HepG2 (cell line): ENCODE measurements around the gene FKBP5. TPM values are rescaled to one million over a fixed set of nuclear protein-coding genes. Genes with fewer than 3 reads are reported as not detected.

Source experiments
- ATF7 ChIP-seq, 2 experiments: fragments of 450-650 bp in 1 of 2; sonication (generic) in 1 of 2; formaldehyde crosslinking in 1 of 2; IDR thresholded peaks; 2 replicates each; pipeline versions ENCODE4 v1.4.0 to v1.6.1; 2016 to 2020; ENCODE audit warnings: antibody characterized with exemption in 1 of 2, mild to moderate bottlenecking in 1 of 2, missing genetic modification reagents in 1 of 2
- DRAP1 ChIP-seq: IDR thresholded peaks from 2 replicates; pipeline ENCODE4 v1.6.1; 2016; ENCODE audit warnings: missing genetic modification reagents, missing compliant biosample characterization
- FLYWCH1 ChIP-seq: sonication (generic); formaldehyde crosslinking; IDR thresholded peaks from 2 replicates; pipeline ENCODE4 v1.8.1; 2023; ENCODE audit warnings: mild to moderate bottlenecking, missing genetic modification reagents
- HDAC6 ChIP-seq: fragments of 200-600 bp; sonication (generic); IDR thresholded peaks from 2 replicates; pipeline ENCODE4 v1.7.0; 2017; ENCODE audit warnings: mild to moderate bottlenecking, antibody characterized with exemption, low read length, low read depth
- HOXA7 ChIP-seq: sonication (generic); formaldehyde crosslinking; IDR thresholded peaks from 2 replicates; pipeline ENCODE4 v1.8.1; 2022; ENCODE audit warnings: mild to moderate bottlenecking, missing genetic modification reagents, moderate library complexity
- MATR3 ChIP-seq: sonication (generic); formaldehyde crosslinking; IDR thresholded peaks from 2 replicates; pipeline ENCODE4 v1.4.0; 2020; ENCODE audit warnings: missing genetic modification reagents
- MXD4 ChIP-seq: IDR thresholded peaks from 2 replicates; pipeline ENCODE4 v1.6.1; 2016; ENCODE audit warnings: mild to moderate bottlenecking, missing biosample characterization, missing genetic modification reagents
- NONO ChIP-seq, 2 experiments: fragments of 450-650 bp in 1 of 2; sonication (generic) in 1 of 2; formaldehyde crosslinking in 1 of 2; IDR thresholded peaks in 1 of 2; conservative IDR thresholded peaks in 1 of 2; 2 replicates each; pipeline versions ENCODE4 v1.6.1 to v1.8.0; 2017 to 2022; ENCODE audit warnings: mild to moderate bottlenecking in 1 of 2, missing genetic modification reagents in 1 of 2, moderate library complexity in 1 of 2
- NR2F6 ChIP-seq, 2 experiments: IDR thresholded peaks; 2 replicates each; pipeline ENCODE4 v1.6.1; 2016; ENCODE audit warnings: antibody characterized with exemption in 1 of 2, mild to moderate bottlenecking in 1 of 2
- SIX4 ChIP-seq: sonication (generic); formaldehyde crosslinking; IDR thresholded peaks from 2 replicates; pipeline ENCODE4 v1.4.0; 2020; ENCODE audit warnings: missing genetic modification reagents
- TFAP4 ChIP-seq: sonication (generic); IDR thresholded peaks from 2 replicates; pipeline ENCODE4 v1.6.1; 2016; ENCODE audit warnings: low read depth, borderline replicate concordance
- U2AF1 ChIP-seq: fragments of 200-400 bp; formaldehyde crosslinking; optimal IDR thresholded peaks from 2 replicates; pipeline ENCODE3; 2017; ENCODE audit warnings: mild to moderate bottlenecking, low read depth, low read length
- WIZ ChIP-seq: sonication (generic); formaldehyde crosslinking; IDR thresholded peaks from 2 replicates; pipeline ENCODE4 v1.5.1; 2020; ENCODE audit warnings: mild to moderate bottlenecking, missing genetic modification reagents
- ZNF136 ChIP-seq: sonication (generic); formaldehyde crosslinking; IDR thresholded peaks from 2 replicates; pipeline ENCODE4 v1.8.1; 2022; ENCODE audit warnings: low read depth, mild to moderate bottlenecking, moderate library complexity, missing genetic modification reagents
- ZNF335 ChIP-seq: sonication (generic); formaldehyde crosslinking; IDR thresholded peaks from 2 replicates; pipeline ENCODE4 v1.4.0; 2020; ENCODE audit warnings: missing genetic modification reagents
- ZNF775 ChIP-seq: sonication (generic); formaldehyde crosslinking; IDR thresholded peaks from 2 replicates; pipeline ENCODE4 v1.4.0; 2020; ENCODE audit warnings: missing genetic modification reagents, mild to moderate bottlenecking, moderate library complexity, borderline replicate concordance
- ZNF777 ChIP-seq: sonication (generic); formaldehyde crosslinking; IDR thresholded peaks from 2 replicates; pipeline ENCODE4 v1.4.0; 2020; ENCODE audit warnings: missing genetic modification reagents
- polyA plus RNA-seq, 8 experiments: library from polyadenylated mRNA; depleted of rRNA in 3 of 8; stranded (reverse) in 7 of 8; unstranded in 1 of 8; fragments of >200 nt; fragmentation: Illumina TruSeq in 4 of 8; extraction: Trizol in 4 of 8; gene quantifications; 2 replicates each; pipeline versions ENCODE4 v1.2.1 to v1.2.3, GENCODE V29; 2011 to 2016; ENCODE audit warnings: low read depth in 4 of 8, missing spikeins in 1 of 8, mixed read lengths in 1 of 8; ENCODE audit not compliant: insufficient read depth in 1 of 8
- total RNA-seq, 5 experiments: library from RNA; depleted of rRNA; stranded (reverse); fragments of >200 nt; fragmentation: Illumina TruSeq; extraction: Trizol; gene quantifications; 2 replicates each; pipeline ENCODE4 v1.2.3, GENCODE V29; 2016; ENCODE audit warnings: low read depth in 1 of 5
- TF ChIP-seq, protein P1 (sequence below), 2 experiments: fragments of 450-650 bp in 1 of 2; sonication (generic) in 1 of 2; formaldehyde crosslinking; IDR thresholded peaks; 2 replicates each; pipeline versions ENCODE4 v1.5.0 to v1.8.0; 2020 to 2022; ENCODE audit warnings: mild to moderate bottlenecking in 1 of 2, missing genetic modification reagents in 1 of 2
- TF ChIP-seq, protein P2 (sequence below): sonication (generic); formaldehyde crosslinking; IDR thresholded peaks from 2 replicates; pipeline ENCODE4 v1.5.0; 2020; ENCODE audit warnings: mild to moderate bottlenecking, missing genetic modification reagents, borderline replicate concordance
- TF ChIP-seq, protein P3 (sequence below): fragments of 450-650 bp; IDR thresholded peaks from 2 replicates; pipeline ENCODE4 v1.6.1; 2016

Gene FKBP5
- total and polyA plus RNA-seq, 2 of the 13 experiments (the other 11 are each of a cell fraction or from before 2014, with no cell fraction given): 8.0 to 17.4 TPM

DNA sequence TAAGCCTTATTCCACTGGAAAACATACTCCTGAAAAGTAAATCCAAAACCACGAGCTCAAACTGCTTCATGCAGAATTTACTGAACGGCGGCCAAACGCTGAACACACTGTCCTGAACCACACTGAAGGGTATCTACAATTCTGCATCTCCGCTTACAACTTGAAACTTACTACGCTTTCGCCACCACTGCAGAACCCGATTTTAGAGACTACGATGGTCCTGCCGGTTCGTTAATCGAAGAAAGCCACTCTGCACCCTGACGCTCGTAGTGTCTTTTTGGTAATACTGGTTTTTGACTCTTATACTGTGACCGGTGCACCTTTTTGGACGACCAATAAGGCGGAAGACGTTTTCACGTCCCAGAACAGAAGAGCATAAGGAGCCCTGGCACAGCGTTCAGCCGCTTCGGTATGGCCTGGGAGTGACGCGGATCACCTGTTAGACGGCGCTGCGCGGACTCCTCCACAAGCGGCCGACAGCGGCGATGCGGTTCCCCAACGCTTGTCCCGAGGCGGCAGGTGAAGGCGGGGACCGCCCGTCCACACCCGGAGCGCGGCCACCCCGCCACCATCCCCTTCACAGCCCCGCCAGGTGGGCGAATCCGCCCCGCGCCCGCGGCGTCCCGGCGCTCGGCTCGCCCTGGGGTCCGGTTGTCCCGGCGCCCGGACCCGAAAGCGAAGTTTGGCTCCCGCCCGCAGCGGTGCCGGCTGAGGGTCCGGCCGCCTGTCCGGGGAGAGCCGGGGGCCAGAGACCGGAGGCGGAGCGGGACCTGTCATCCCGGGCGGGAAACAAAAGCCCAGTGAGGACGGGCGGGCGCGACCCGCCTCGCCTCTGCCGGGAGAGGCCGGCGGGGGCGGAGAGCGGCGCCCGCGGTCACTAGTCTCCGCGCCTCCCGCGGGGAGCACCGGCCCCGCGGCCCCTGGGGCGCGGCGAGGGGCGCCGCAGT, 784 bp downstream of the FKBP5 start (continued):
- TF ChIP-seq TFAP4 (peak; percentile 77), FLYWCH1 (CRISPR knock-in tag) (no peak), NR2F6 (IDR thresholded peaks at IDR 0.05) (no peak), NR2F6 (CRISPR knock-in tag; IDR thresholded peaks at IDR 0.05) (no peak), HOXA7 (CRISPR knock-in tag) (no peak), WIZ (CRISPR knock-in tag) (no peak; the same call in 1 of the 2 replicates), ZNF775 (CRISPR knock-in tag) (no peak), MATR3 (CRISPR knock-in tag) (no peak), ZNF136 (CRISPR knock-in tag) (no peak), U2AF1 (no peak), SIX4 (CRISPR knock-in tag) (no peak), MXD4 (CRISPR knock-in tag) (no peak), NONO (IDR thresholded peaks at IDR 0.05) (no peak), NONO (CRISPR knock-in tag; conservative IDR thresholded peaks at IDR 0.05) (no peak), HDAC6 (no peak), ATF7 (IDR thresholded peaks at IDR 0.05) (no peak), ATF7 (CRISPR knock-in tag; IDR thresholded peaks at IDR 0.05) (no peak), ZNF777 (CRISPR knock-in tag) (peak; percentile 99), DRAP1 (no peak), ZNF335 (peak; percentile 50; the same call in 1 of the 2 replicates)
- TF ChIP-seq, protein P1, sequence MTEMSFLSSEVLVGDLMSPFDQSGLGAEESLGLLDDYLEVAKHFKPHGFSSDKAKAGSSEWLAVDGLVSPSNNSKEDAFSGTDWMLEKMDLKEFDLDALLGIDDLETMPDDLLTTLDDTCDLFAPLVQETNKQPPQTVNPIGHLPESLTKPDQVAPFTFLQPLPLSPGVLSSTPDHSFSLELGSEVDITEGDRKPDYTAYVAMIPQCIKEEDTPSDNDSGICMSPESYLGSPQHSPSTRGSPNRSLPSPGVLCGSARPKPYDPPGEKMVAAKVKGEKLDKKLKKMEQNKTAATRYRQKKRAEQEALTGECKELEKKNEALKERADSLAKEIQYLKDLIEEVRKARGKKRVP (CRISPR knock-in tag; IDR thresholded peaks at IDR 0.05): no peak
- TF ChIP-seq, protein P2, sequence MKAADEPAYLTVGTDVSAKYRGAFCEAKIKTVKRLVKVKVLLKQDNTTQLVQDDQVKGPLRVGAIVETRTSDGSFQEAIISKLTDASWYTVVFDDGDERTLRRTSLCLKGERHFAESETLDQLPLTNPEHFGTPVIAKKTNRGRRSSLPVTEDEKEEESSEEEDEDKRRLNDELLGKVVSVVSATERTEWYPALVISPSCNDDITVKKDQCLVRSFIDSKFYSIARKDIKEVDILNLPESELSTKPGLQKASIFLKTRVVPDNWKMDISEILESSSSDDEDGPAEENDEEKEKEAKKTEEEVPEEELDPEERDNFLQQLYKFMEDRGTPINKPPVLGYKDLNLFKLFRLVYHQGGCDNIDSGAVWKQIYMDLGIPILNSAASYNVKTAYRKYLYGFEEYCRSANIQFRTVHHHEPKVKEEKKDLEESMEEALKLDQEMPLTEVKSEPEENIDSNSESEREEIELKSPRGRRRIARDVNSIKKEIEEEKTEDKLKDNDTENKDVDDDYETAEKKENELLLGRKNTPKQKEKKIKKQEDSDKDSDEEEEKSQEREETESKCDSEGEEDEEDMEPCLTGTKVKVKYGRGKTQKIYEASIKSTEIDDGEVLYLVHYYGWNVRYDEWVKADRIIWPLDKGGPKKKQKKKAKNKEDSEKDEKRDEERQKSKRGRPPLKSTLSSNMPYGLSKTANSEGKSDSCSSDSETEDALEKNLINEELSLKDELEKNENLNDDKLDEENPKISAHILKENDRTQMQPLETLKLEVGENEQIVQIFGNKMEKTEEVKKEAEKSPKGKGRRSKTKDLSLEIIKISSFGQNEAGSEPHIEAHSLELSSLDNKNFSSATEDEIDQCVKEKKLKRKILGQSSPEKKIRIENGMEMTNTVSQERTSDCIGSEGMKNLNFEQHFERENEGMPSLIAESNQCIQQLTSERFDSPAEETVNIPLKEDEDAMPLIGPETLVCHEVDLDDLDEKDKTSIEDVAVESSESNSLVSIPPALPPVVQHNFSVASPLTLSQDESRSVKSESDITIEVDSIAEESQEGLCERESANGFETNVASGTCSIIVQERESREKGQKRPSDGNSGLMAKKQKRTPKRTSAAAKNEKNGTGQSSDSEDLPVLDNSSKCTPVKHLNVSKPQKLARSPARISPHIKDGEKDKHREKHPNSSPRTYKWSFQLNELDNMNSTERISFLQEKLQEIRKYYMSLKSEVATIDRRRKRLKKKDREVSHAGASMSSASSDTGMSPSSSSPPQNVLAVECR: peak; percentile 65; the same call in 1 of the 2 replicates
- TF ChIP-seq, protein P3, sequence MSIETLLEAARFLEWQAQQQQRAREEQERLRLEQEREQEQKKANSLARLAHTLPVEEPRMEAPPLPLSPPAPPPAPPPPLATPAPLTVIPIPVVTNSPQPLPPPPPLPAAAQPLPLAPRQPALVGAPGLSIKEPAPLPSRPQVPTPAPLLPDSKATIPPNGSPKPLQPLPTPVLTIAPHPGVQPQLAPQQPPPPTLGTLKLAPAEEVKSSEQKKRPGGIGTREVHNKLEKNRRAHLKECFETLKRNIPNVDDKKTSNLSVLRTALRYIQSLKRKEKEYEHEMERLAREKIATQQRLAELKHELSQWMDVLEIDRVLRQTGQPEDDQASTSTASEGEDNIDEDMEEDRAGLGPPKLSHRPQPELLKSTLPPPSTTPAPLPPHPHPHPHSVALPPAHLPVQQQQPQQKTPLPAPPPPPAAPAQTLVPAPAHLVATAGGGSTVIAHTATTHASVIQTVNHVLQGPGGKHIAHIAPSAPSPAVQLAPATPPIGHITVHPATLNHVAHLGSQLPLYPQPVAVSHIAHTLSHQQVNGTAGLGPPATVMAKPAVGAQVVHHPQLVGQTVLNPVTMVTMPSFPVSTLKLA: no peak
